Common myeloid progenitor, CD34-positive (primary cell): Measurements from ENCODE around the gene INS.

Experiments used
- CTCF ChIA-PET: fragments of 350-600 bp; sonication (Branson Sonifier 250); formaldehyde crosslinking; loops from one replicate; lab custom pipeline; 2021; ENCODE audit warnings: antibody characterized with exemption; lab: Charles Lee
- POLR2A ChIA-PET: fragments of 350-600 bp; sonication (Branson Sonifier 250); formaldehyde crosslinking; loops from one replicate; lab custom pipeline; 2021; ENCODE audit warnings: antibody characterized with exemption; lab: Charles Lee
- DNase-seq, 3 donors: peaks; one replicate each; pipeline versions ENCODE4 v3.0.0 to v3.0.0-alpha.2; 2013
- H3K27ac ChIP-seq, 2 experiments: 1 replicate in 1 of 2; 2 replicates in 1 of 2; pipeline ENCODE4 v1.7.0; 2013; ENCODE audit warnings: inconsistent platforms in 2 of 2, low read length in 2 of 2, mild to moderate bottlenecking in 2 of 2, low read depth in 1 of 2, moderate library complexity in 1 of 2; ENCODE audit not compliant: severe bottlenecking in 2 of 2, insufficient read depth in 1 of 2, poor library complexity in 1 of 2
- H3K27me3 ChIP-seq, 5 experiments: replicated peaks in 2 of 5; 1 replicate in 3 of 5; 2 replicates in 2 of 5; pipeline versions ENCODE4 v1.6.1 to v1.7.0; 2013; ENCODE audit warnings: low read length in 4 of 5, mild to moderate bottlenecking in 2 of 5, moderate library complexity in 2 of 5, inconsistent platforms in 1 of 5; ENCODE audit not compliant: insufficient read depth in 5 of 5, control insufficient read depth in 4 of 5
- H3K36me3 ChIP-seq, 4 experiments: 1 replicate in 2 of 4; 2 replicates in 2 of 4; pipeline versions ENCODE4 v1.6.1 to v1.7.0; 2013; ENCODE audit warnings: low read length in 3 of 4, control low read depth in 1 of 4, mild to moderate bottlenecking in 1 of 4; ENCODE audit not compliant: control insufficient read depth in 4 of 4, insufficient read depth in 4 of 4
- H3K4me1 ChIP-seq, 4 experiments: 1 replicate in 3 of 4; 2 replicates in 1 of 4; pipeline versions ENCODE4 v1.6.1 to v1.7.1; 2013; ENCODE audit warnings: low read length in 3 of 4, mild to moderate bottlenecking in 3 of 4, control low read depth in 1 of 4, inconsistent platforms in 1 of 4, moderate library complexity in 1 of 4; ENCODE audit not compliant: control insufficient read depth in 4 of 4, insufficient read depth in 4 of 4; ENCODE audit errors: control extremely low read depth in 1 of 4
- H3K4me3 ChIP-seq, 7 experiments: 1 replicate in 4 of 7; 2 replicates in 3 of 7; pipeline versions ENCODE4 v1.5.1 to v1.7.0; 2013; ENCODE audit warnings: mild to moderate bottlenecking in 7 of 7, low read length in 6 of 7, moderate library complexity in 6 of 7, inconsistent platforms in 2 of 7, low read depth in 2 of 7, control low read depth in 1 of 7; ENCODE audit not compliant: insufficient read depth in 4 of 7, control insufficient read depth in 1 of 7; ENCODE audit errors: extremely low read depth in 1 of 7
- H3K9me3 ChIP-seq, 5 experiments: 1 replicate in 4 of 5; 2 replicates in 1 of 5; pipeline versions ENCODE4 v1.6.1 to v1.7.1; 2013; ENCODE audit warnings: low read length in 4 of 5, mild to moderate bottlenecking in 2 of 5, inconsistent platforms in 1 of 5, low read depth in 1 of 5, moderate library complexity in 1 of 5; ENCODE audit not compliant: control insufficient read depth in 4 of 5, insufficient read depth in 2 of 5; ENCODE audit errors: control extremely low read depth in 1 of 5
- WGBS: methylation state at CpG from one replicate; pipeline ENCODE4 v1.1.5; 2013; ENCODE audit not compliant: insufficient coverage; 5-methylcytosine and 5-hydroxymethylcytosine counted together

INS gene

DNA sequence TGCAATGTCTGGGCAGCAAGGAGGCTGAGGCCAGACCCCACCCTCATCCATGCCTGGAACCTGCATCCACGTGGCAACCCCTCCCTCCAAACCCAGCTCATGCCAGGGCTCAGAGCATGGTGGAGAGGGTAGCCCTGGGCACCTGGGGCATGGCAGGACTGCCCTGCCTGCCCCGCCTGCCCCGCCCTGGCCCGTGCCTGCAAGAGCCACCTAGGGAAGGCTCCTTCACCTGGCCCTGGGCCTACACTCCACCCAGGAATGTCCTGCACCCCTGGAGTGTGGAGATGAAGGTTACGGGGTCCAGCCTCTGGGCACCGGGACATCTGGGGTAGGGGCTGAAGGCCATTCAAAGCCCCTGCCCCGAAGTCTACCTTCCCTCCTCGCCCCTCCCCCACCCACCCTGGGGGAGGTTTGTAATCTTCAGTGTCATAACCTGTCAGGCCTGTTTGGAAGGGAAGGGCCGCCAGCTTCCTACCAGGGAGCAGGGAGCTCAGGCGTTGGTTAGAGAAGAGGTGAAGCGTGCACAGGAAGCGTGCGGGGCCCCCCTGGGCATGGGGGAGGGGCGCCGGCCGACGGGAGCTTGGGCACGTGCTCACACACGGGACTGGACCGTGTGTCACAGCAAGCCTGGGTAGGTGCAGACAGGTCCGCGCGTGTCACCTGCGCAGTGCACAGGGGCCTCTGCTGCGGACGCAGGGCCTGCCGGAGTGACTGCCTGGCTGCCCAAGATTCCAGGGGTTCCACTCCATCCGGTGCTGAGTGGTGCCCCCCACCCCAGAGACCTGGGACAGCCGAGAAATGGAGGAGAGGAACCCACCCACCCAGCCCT lies 41.3 kb upstream of the INS start:
- ChIA-PET POLR2A (no interaction called here), CTCF (interaction anchor here (1.0 to 1.6 kb wide), 3 partner anchors 27 to 330 kb away, joined by 3 to 4 read pairs (median 3); no protein-coding TSS in a partner anchor)
- WGBS = 51% methylated on average over 21 of the region's 29 CpGs
- peaks cover 0 to 19% (median 15%) of the 10 kb centered on the region in 4 experiments for H3K4me1 ChIP-seq
- no peak overlapping the region for H3K27ac ChIP-seq
- no peaks in the 10 kb centered on the region for H3K36me3 ChIP-seq
- peaks cover 0 to 9% (median 0%) of the 10 kb centered on the region in 5 experiments for H3K9me3 ChIP-seq
- H3K4me3 ChIP-seq = no peak overlapping the region
- no peak for DNase-seq
- H3K27me3 ChIP-seq = peaks cover 0 to 2% (median 0%) of the 10 kb centered on the region in 5 experiments

DNA sequence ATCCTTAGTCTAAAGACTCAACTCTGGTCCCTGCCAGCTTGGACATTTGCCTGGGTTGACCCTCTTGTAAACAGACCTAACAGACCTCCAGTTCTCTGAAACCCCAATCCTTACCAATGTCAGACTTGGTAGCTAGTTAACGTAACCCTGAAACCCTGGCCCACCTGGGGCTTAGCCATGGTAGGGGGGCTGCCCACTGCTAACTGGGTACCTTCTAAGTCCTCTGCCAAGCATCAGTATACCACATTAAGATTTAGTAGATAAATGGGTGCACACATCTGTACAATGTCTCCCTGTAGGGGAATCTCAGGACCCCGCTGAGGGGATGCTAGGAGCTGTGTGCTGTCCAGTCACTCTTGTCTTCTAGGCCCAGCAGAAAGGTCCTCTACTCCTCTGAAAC lies 40.5 kb upstream of the INS start:
- WGBS = 100% methylated on average over 1 of the region's 2 CpGs
- Histone ChIP-seq H3K36me3 (no peaks in the 10 kb centered on the region), H3K4me3 (no peak overlapping the region), H3K4me1 (peaks cover 0 to 19% (median 15%) of the 10 kb centered on the region in 4 experiments), H3K27ac (no peak overlapping the region), H3K9me3 (peaks cover 0 to 9% (median 0%) of the 10 kb centered on the region in 5 experiments), H3K27me3 (peaks cover 0 to 2% (median 0%) of the 10 kb centered on the region in 5 experiments)
- ChIA-PET CTCF (interaction anchor here (1.0 to 1.8 kb wide), 5 partner anchors 28 to 331 kb away, joined by 3 to 5 read pairs (median 4); no protein-coding TSS in a partner anchor), POLR2A (no interaction called here)
- DNase-seq = no peak

DNA sequence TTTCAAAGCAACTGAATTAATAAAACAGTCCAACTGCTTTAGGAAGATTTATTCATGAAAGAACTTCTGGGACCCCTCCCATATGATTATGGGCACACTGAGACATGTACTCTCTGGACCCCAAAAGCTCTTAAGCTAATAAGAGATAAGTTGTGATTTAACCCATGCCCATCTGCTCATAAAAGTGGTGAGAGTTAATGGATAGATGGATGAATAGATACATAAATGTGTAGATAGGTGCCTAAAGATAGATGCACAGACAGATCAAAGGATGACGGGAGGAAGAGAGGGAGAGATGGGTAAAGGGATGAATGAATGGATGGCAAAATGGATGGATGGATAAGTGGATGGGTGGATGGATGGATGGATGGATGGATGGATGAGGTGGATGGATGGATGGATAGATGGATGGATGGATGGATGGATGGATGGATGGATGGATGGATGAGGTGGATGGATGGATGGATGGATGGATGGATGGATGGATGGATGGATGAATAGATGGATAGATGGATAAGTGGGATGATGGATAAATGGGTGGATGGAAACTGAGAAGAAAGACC lies 40.0 kb upstream of the INS start:
- CTCF ChIA-PET = interaction anchor here (1.0 to 1.8 kb wide), 4 partner anchors 29 to 219 kb away, joined by 3 to 5 read pairs (median 4); no protein-coding TSS in a partner anchor
- peaks cover 0 to 19% (median 15%) of the 10 kb centered on the region in 4 experiments for H3K4me1 ChIP-seq
- 100% methylated on average over 1 of the region's 1 CpG for WGBS
- no peak overlapping the region for H3K27ac ChIP-seq
- H3K9me3 ChIP-seq = peaks cover 0 to 9% (median 0%) of the 10 kb centered on the region in 5 experiments
- H3K27me3 ChIP-seq = peaks cover 0 to 2% (median 0%) of the 10 kb centered on the region in 5 experiments
- DNase-seq = no peak
- POLR2A ChIA-PET = no interaction called here
- H3K36me3 ChIP-seq = no peaks in the 10 kb centered on the region
- H3K4me3 ChIP-seq = no peak overlapping the region

DNA sequence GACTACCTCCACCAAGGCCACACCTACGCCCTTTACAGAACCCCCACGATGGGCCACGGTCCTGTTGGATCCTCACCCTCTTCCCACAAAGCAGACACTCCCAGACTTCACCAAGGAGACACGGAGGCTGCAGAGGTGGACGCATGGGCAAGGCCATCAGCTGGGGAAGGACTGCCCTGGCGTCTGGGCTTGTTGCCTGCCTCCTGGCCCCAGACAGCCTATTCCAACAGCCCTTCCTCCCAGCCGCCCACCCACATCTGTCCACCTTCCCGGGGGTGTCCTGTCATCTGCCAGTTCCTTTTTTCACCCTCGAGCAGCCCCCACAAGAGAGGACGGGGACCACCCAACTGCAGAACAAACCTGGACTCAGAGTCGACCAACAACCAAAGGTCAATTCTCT lies 39.5 kb upstream of the INS start:
- ChIA-PET POLR2A (no interaction called here), CTCF (interaction anchor here (1.0 to 1.9 kb wide), 5 partner anchors 29 to 219 kb away, joined by 3 to 5 read pairs (median 4); no protein-coding TSS in a partner anchor)
- Histone ChIP-seq H3K27me3 (peaks cover 0 to 2% (median 0%) of the 10 kb centered on the region in 5 experiments), H3K27ac (no peak overlapping the region), H3K9me3 (peaks cover 0 to 9% (median 0%) of the 10 kb centered on the region in 5 experiments), H3K4me3 (no peak overlapping the region), H3K4me1 (peaks cover 0 to 19% (median 15%) of the 10 kb centered on the region in 4 experiments), H3K36me3 (no peaks in the 10 kb centered on the region)
- no peak for DNase-seq
- WGBS = 100% methylated on average over 8 of the region's 11 CpGs

DNA sequence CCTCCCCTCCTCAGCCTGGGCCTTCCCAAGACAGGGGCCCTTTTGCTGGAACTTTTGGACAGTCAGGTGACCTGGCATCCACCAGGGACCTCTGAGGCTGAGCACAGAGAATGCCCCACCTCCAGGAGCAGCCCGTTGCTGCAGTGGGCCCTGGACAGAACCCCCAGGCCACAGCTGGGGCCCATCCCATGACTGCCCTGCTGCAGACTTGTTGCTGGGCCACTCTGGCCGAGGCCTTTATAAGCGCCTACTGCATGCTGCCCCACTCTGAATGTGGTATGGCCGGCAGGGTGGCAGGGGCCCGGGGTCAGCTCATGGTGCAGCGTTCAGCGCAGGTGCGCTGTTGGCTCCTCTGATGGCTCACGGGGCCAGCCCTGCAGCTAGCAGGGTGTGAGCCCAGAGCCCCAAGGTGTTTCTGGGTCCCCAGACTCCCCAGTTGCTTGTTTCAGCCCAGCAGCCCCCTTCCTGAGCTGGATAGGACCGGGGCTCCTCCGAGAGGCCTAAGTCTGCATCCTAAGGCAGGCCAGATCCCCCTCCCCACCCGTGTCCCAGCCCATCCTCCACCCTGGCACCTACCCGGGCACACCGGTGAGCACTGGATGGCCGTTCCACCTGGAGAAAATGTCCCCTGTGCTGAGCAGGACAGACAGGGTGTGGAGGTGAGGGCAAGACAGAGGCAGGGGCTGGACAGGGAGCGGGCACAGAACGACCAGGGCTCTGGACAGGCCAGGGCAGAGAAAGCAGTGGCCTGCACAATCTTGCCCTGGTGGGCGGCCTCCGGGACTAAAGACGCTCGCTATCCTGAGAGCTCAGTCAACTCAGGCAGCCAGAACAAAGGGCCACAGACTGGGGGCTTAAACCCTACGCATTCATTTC lies 38.7 kb upstream of the INS start:
- Histone ChIP-seq H3K27ac (no peak overlapping the region), H3K9me3 (peaks cover 0 to 9% (median 0%) of the 10 kb centered on the region in 5 experiments), H3K36me3 (no peaks in the 10 kb centered on the region), H3K4me1 (peaks cover 0 to 23% (median 17%) of the 10 kb centered on the region in 4 experiments), H3K4me3 (no peak overlapping the region), H3K27me3 (peaks cover 0 to 2% (median 0%) of the 10 kb centered on the region in 5 experiments)
- WGBS = 97% methylated on average over 18 of the region's 22 CpGs
- DNase-seq = no peak
- POLR2A ChIA-PET = no interaction called here
- CTCF ChIA-PET = interaction anchor here (0.9 to 3.4 kb wide), 17 partner anchors 13 to 332 kb away, joined by 3 to 50 read pairs (median 5); partner anchors contain the start of genes C11orf21, TSPAN32 and TSSC4

DNA sequence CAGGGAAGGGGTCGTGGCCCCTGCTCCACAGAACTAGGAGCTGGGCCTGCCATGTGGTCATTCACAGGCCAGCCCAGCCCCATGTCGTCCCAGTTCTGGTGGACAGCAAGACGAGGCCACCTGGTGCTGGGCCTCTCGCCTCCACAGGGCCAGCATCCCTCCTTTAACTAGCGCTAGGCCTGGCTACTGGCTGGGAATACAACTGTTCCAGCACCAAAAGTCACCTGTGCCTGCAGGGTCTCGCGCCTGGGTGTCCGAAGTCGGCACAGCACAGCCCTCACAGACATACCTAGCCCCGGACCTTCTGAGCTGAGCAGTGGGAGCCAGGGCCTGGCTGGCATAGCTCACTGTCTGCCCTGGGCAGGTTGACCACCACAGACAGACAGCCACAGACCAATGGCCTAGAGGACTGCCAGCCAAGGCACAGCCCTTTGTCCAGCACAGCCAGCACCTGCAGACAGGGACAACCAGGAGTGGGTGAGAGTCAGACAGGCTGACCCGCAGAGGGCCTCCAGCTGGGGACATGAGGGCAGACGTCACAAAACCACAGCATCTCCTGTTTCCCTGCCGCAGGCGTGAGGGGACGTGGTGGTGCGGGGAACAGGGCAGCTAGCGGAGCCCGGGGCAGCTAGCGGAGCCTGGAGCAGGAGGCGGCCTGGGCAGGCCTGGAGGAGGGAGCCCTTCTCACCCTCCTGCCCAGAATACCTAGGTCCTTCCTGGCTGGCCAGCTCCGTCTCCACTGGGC lies 37.8 kb upstream of the INS start:
- Histone ChIP-seq H3K27me3 (peaks cover 0 to 2% (median 0%) of the 10 kb centered on the region in 5 experiments), H3K4me3 (no peak overlapping the region), H3K36me3 (no peaks in the 10 kb centered on the region), H3K4me1 (peaks cover 0 to 24% (median 17%) of the 10 kb centered on the region in 4 experiments), H3K27ac (no peak overlapping the region), H3K9me3 (peaks cover 0 to 9% (median 0%) of the 10 kb centered on the region in 5 experiments)
- CTCF ChIA-PET = interaction anchor here (0.9 to 3.4 kb wide), 19 partner anchors 8 to 333 kb away, joined by 3 to 50 read pairs (median 4); partner anchors contain the start of genes C11orf21, TSPAN32 and TSSC4
- WGBS = 54% methylated on average over 16 of the region's 21 CpGs
- peak; percentile 48 to 70 (median 63) for DNase-seq
- POLR2A ChIA-PET = no interaction called here
